ENCODE measurements around the gene PNPLA3.

DNA sequence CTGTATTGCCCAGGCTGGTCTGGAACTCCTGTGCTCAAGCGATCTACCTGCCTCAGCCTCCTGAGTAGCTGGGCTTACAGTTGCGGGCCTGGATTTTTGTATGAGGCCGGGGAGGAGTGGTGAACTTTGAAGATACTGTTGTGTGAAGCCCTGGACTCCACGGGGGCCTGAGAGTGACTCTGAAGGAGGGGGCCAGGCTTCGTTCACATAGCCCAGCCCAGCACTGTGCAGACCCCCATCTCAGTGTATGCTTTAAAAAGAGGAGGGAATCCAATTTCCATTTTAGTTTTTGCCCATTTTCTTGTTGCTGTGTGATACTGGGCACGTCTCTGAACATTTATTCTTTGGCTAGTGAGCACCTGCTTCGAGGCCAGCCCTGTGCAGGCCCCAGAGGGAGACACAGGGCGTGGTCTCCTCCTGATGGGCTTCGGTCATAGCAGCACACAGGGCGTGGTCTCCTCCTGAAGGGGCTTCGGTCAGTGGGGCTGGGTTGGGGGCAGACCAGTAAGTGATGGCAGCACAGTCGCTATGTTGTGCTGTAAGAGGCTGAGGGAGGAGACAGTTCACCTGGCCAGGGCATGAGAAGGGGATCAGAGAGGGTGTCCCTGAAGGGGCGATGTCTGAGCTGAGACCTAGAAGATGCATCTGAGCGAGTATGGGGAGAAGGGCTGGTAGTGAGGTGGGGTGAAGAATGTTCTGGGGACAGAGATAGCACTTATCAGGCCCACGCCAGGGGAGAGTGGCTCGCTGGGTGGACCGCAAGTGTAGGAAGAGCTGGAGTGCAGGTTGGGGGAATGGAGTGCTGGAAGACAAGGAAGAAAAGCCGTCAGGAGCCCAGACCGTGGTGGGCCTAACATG is 45.6 kb downstream of the PNPLA3 start:
- TF ChIP-seq CTCF (IDR thresholded peaks at IDR 0.05; ENCODE audit: insufficient read depth, low read length): no peak
- TF ChIP-seq POLR2AphosphoS5 (IDR thresholded peaks at IDR 0.05; ENCODE audit: low read depth): no peak
- no peak for TF ChIP-seq REST (IDR thresholded peaks at IDR 0.05; ENCODE audit: insufficient replicate concordance, low read depth)
